CD14-positive monocyte (primary cell): ENCODE measurements around the gene OR4X1. TPM values are rescaled to one million over a fixed set of nuclear protein-coding genes. Genes with fewer than 3 reads are reported as not detected.

ENCODE experiments used
- DNase-seq, 3 donors: peaks; one replicate each; pipeline ENCODE4 v3.0.0-alpha.2; 2011 to 2022
- H2AFZ ChIP-seq: 2 replicates; pipeline ENCODE4 v1.6.0; 2012; ENCODE audit warnings: mild to moderate bottlenecking, low read depth, low read length, inconsistent platforms; ENCODE audit not compliant: insufficient read depth, poor library complexity, severe bottlenecking
- H3K27ac ChIP-seq, 2 donors: 1 replicate in 1 of 2; 2 replicates in 1 of 2; pipeline ENCODE4 v1.5.1; 2012 to 2013; ENCODE audit warnings: low read length in 2 of 2, control low read depth in 1 of 2, inconsistent platforms in 1 of 2, low read depth in 1 of 2, mild to moderate bottlenecking in 1 of 2
- H3K27me3 ChIP-seq, 2 donors: one replicate each; pipeline versions ENCODE4 v1.6.0 to v1.6.1; 2011 to 2013; ENCODE audit warnings: low read length in 2 of 2; ENCODE audit not compliant: control insufficient read depth in 2 of 2, insufficient read depth in 2 of 2
- H3K36me3 ChIP-seq, 2 donors: replicated peaks in 1 of 2; 1 replicate in 1 of 2; 2 replicates in 1 of 2; pipeline versions ENCODE4 v1.5.1 to v1.6.1; 2012 to 2013; ENCODE audit warnings: low read length in 2 of 2, control low read depth in 1 of 2, inconsistent platforms in 1 of 2, mild to moderate bottlenecking in 1 of 2; ENCODE audit not compliant: insufficient read depth in 2 of 2, control insufficient read depth in 1 of 2
- H3K4me1 ChIP-seq, 2 donors: 1 replicate in 1 of 2; 2 replicates in 1 of 2; pipeline versions ENCODE4 v1.5.1 to v1.6.1; 2012 to 2013; ENCODE audit warnings: low read length in 2 of 2, control low read depth in 1 of 2, inconsistent platforms in 1 of 2, mild to moderate bottlenecking in 1 of 2, moderate library complexity in 1 of 2; ENCODE audit not compliant: insufficient read depth in 2 of 2, control insufficient read depth in 1 of 2
- H3K4me2 ChIP-seq: replicated peaks from 2 replicates; pipeline ENCODE3; 2012; ENCODE audit warnings: low read length, moderate library complexity, mild to moderate bottlenecking; ENCODE audit not compliant: poor library complexity, severe bottlenecking; ENCODE audit errors: extremely low read depth
- H3K4me3 ChIP-seq, 3 experiments: fragments of 200-600 bp in 1 of 3; sonication (generic) in 1 of 3; replicated peaks in 1 of 3; 1 replicate in 2 of 3; 2 replicates in 1 of 3; pipeline ENCODE4 v1.5.1; 2011 to 2013; ENCODE audit warnings: low read length in 3 of 3, mild to moderate bottlenecking in 3 of 3, control low read depth in 2 of 3, low read depth in 2 of 3, inconsistent platforms in 1 of 3, moderate library complexity in 1 of 3
- H3K79me2 ChIP-seq: 2 replicates; pipeline ENCODE4 v1.6.0; 2012; ENCODE audit warnings: mild to moderate bottlenecking, control low read depth, inconsistent platforms, low read length, moderate library complexity; ENCODE audit not compliant: insufficient read depth
- H3K9ac ChIP-seq: 2 replicates; pipeline ENCODE4 v1.6.0; 2017; ENCODE audit warnings: low read length, mild to moderate bottlenecking; ENCODE audit not compliant: insufficient read depth, poor library complexity, severe bottlenecking
- H3K9me3 ChIP-seq, 2 donors: replicated peaks in 1 of 2; 1 replicate in 1 of 2; 2 replicates in 1 of 2; pipeline versions ENCODE4 v1.5.1 to v1.6.1; 2012 to 2013; ENCODE audit warnings: low read length in 2 of 2, control low read depth in 1 of 2; ENCODE audit not compliant: control insufficient read depth in 1 of 2, insufficient read depth in 1 of 2
- H4K20me1 ChIP-seq: 2 replicates; pipeline ENCODE4 v1.6.0; 2012; ENCODE audit warnings: mild to moderate bottlenecking, low read length, control low read depth, moderate library complexity; ENCODE audit not compliant: insufficient read depth
- H3K27ac Mint-ChIP-seq, 7 donors: one replicate each; pipeline ENCODE4 v1.8.0; 2020; ENCODE audit warnings: mild to moderate bottlenecking in 7 of 7, mixed read lengths in 7 of 7, moderate library complexity in 6 of 7, inconsistent platforms in 2 of 7
- H3K27me3 Mint-ChIP-seq, 3 donors: one replicate each; pipeline ENCODE4 v1.8.0; 2021 to 2022; ENCODE audit warnings: low read depth in 3 of 3, mild to moderate bottlenecking in 3 of 3, mixed read lengths in 3 of 3, moderate library complexity in 3 of 3, inconsistent platforms in 1 of 3
- H3K36me3 Mint-ChIP-seq, 2 donors: one replicate each; pipeline ENCODE4 v1.8.0; 2020; ENCODE audit warnings: mixed read lengths in 2 of 2, inconsistent platforms in 1 of 2, mild to moderate bottlenecking in 1 of 2
- H3K4me1 Mint-ChIP-seq: one replicate; pipeline ENCODE4 v1.8.0; 2020; ENCODE audit warnings: mild to moderate bottlenecking, mixed read lengths
- H3K4me3 Mint-ChIP-seq, 2 donors: one replicate each; pipeline ENCODE4 v1.8.0; 2020; ENCODE audit warnings: mild to moderate bottlenecking in 2 of 2, mixed read lengths in 2 of 2, moderate library complexity in 1 of 2
- H3K9me3 Mint-ChIP-seq, 7 donors: one replicate each; pipeline ENCODE4 v1.8.0; 2020 to 2022; ENCODE audit warnings: mixed read lengths in 7 of 7, mild to moderate bottlenecking in 6 of 7, moderate library complexity in 6 of 7, inconsistent platforms in 2 of 7
- CTCF ChIP-seq: fragments of 200-600 bp; IDR thresholded peaks from one replicate; pipeline ENCODE4 v1.8.0; 2022; ENCODE audit warnings: antibody characterized with exemption, mild to moderate bottlenecking
- WGBS: methylation state at CpG from one replicate; pipeline ENCODE4 v1.1.5; 2013; ENCODE audit warnings: missing lambda C conversion rate; ENCODE audit not compliant: insufficient coverage; 5-methylcytosine and 5-hydroxymethylcytosine counted together
- intact Hi-C, 2 donors: fragments of 100-400 bp; cut with micrococcal nuclease; formaldehyde crosslinking; loops; one replicate each; pipeline versions ENCODE4 v1.15.0 to v1.15.1; 2023
- polyA plus RNA-seq, 3 donors: library from polyadenylated mRNA; depleted of rRNA in 1 of 3; unstranded in 2 of 3; stranded (reverse) in 1 of 3; fragments of 300-500 nt in 2 of 3; fragments of >200 nt in 1 of 3; fragmentation: Illumina TruSeq in 2 of 3; gene quantifications; 1 replicate in 2 of 3; 2 replicates in 1 of 3; pipeline ENCODE4 v1.2.3, GENCODE V29; 2012 to 2021

The OR4X1 gene
- polyA plus RNA-seq, 3 donors, result not detected

GRCh38 chr11:48237727-48238126 is 25.9 kb upstream of the OR4X1 start:
- H4K20me1 ChIP-seq, result no peaks in the 10 kb centered on the region
- no peak overlapping the region for H3K27ac ChIP-seq
- no peaks in the 10 kb centered on the region for H3K27me3 ChIP-seq
- no peak overlapping the region for H3K4me3 Mint-ChIP-seq
- peaks cover 0 to 11% of the 10 kb centered on the region in 2 donors for H3K9me3 ChIP-seq
- WGBS, result 74% methylated on average over 2 of the region's 3 CpGs
- H3K36me3 ChIP-seq, result no peaks in the 10 kb centered on the region
- no peak for DNase-seq
- TF ChIP-seq CTCF, result no peak
- H3K9me3 Mint-ChIP-seq, result peaks cover 4 to 17% (median 8%) of the 10 kb centered on the region in 7 donors
- no peaks in the 10 kb centered on the region for H3K4me1 Mint-ChIP-seq
- H2AFZ ChIP-seq, result no peak overlapping the region
- intact Hi-C loops, result no loop called here
- H3K27me3 Mint-ChIP-seq, result peaks cover 3 to 9% (median 7%) of the 10 kb centered on the region in 3 donors
- no peaks in the 10 kb centered on the region for H3K4me1 ChIP-seq
- H3K27ac Mint-ChIP-seq, result no peak overlapping the region
- H3K4me3 ChIP-seq, result no peak overlapping the region
- H3K9ac ChIP-seq, result no peak overlapping the region
- no peak overlapping the region for H3K4me2 ChIP-seq
- no peaks in the 10 kb centered on the region for H3K79me2 ChIP-seq
- H3K36me3 Mint-ChIP-seq, result no peaks in the 10 kb centered on the region

GRCh38 chr11:48242501-48242900 is 21.2 kb upstream of the OR4X1 start:
- intact Hi-C loops, result no loop called here
- H3K9me3 Mint-ChIP-seq, result peaks cover 0 to 12% (median 3%) of the 10 kb centered on the region in 7 donors
- H3K27ac Mint-ChIP-seq, result no peak overlapping the region
- Histone ChIP-seq H3K9ac (no peak overlapping the region), H3K36me3 (no peaks in the 10 kb centered on the region), H2AFZ (no peak overlapping the region), H3K27ac (no peak overlapping the region), H3K4me1 (no peaks in the 10 kb centered on the region), H3K4me2 (no peak overlapping the region), H3K79me2 (no peaks in the 10 kb centered on the region), H3K9me3 (no peaks in the 10 kb centered on the region), H4K20me1 (no peaks in the 10 kb centered on the region), H3K4me3 (no peak overlapping the region), H3K27me3 (no peaks in the 10 kb centered on the region)
- DNase-seq, result no peak
- H3K4me3 Mint-ChIP-seq, result no peak overlapping the region
- no peaks in the 10 kb centered on the region for H3K36me3 Mint-ChIP-seq
- TF ChIP-seq CTCF, result no peak
- WGBS, result 50% methylated on average over 2 of the region's 3 CpGs
- H3K4me1 Mint-ChIP-seq, result no peaks in the 10 kb centered on the region
- H3K27me3 Mint-ChIP-seq, result peaks cover 0 to 4% (median 2%) of the 10 kb centered on the region in 3 donors
